ENCODE results near the gene TRABD2B.
A peak's percentile ranks its signal among the peaks of the same experiment; 100 is the strongest.

The TRABD2B gene

DNA sequence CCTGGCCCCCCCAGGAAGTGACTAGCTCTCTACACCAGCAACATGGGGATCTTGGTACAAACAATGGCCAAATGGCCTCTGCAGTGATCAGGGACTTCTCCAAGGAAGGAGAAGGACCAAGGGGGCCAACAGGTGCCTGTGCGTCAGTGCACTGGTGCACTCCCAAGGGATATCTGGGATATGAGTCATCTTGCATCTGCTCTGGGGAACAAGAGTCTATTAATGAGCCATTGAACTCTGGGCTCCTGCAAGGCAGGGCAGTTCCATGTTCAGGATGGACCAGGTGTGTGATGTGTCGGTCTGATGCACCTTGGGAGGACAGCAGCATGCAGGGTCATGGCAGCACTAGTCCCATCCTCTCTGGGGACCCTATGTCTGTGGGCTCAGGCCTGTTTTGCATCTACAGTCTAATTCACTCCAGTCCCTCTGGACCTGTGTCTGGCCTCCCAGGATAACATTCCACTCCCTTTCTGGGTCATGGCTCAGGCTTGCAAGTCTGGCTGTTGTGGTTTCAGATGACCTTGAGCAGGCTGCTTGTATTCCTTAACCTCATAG is 125.3 kb downstream of the TRABD2B start:
- DNase-seq, result no peak

DNA sequence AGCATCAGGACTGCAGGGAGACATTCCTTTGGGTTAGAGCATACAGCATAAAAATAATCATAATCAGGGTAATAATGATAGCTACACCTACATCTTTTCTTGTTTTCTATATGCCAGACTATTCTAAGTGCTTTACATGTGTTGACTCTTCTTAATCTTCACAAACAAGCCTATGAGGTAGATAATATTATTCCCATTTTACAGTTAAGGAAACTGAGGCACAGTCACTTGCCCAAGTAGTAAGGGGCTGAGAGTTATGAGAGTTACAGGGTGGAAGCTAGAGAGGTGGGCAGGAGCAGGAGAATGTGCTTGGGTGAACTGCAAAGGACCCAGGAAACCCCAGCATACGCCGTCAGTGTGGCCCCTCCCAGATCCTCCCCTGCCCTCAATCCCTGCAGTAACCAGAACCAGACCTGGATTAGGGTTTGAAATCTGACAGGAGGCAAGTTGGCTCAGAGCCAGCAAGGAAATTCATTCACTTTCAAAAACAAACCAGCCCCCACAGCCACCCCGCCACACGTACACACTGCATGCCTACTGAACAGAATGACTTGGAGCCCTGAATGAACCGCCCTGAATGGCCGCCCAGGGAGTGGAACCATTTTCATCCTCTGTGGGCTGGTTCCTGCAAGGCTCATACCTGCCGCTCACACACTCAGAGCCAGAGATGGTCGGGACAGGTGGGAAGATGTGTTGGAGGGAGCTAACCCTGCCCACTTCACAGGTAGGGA is 126.1 kb downstream of the TRABD2B start:
- no peak for DNase-seq

DNA sequence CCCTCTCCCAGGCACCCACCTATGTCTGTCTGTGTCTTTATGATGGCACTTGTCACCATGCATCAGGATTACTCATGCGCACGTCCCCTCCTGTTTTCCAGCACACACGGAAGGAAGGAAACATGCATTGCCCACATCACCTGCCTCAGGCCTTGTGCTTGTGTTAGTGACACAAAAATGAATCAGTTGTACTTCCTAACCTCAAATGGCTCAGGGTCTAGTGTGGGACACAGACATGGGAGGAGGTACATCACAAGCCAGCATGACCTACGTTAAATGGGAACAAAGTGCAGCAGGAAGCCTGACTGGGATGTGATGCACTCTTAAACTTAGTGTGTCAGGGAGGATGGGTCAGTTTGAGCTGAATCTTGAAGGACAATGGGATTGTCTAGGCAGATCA is 126.7 kb downstream of the TRABD2B start:
- DNase-seq, result no peak

DNA sequence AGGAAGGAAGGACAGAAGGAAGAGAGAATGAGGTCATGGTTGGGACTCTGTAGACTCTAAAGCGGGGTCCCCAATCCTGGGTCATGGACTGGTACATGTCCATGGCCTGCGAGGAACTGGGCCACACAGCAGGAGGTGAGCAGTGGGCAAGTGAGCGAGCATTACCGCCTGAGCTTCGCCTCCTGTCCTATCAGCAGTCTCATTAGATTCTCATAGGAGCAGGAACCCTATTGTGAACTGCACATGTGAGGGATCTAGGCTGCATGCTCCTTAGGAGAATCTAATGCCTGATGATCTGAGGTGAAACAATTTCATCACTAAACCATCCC is 128.9 kb downstream of the TRABD2B start:
- DNase-seq, result no peak

DNA sequence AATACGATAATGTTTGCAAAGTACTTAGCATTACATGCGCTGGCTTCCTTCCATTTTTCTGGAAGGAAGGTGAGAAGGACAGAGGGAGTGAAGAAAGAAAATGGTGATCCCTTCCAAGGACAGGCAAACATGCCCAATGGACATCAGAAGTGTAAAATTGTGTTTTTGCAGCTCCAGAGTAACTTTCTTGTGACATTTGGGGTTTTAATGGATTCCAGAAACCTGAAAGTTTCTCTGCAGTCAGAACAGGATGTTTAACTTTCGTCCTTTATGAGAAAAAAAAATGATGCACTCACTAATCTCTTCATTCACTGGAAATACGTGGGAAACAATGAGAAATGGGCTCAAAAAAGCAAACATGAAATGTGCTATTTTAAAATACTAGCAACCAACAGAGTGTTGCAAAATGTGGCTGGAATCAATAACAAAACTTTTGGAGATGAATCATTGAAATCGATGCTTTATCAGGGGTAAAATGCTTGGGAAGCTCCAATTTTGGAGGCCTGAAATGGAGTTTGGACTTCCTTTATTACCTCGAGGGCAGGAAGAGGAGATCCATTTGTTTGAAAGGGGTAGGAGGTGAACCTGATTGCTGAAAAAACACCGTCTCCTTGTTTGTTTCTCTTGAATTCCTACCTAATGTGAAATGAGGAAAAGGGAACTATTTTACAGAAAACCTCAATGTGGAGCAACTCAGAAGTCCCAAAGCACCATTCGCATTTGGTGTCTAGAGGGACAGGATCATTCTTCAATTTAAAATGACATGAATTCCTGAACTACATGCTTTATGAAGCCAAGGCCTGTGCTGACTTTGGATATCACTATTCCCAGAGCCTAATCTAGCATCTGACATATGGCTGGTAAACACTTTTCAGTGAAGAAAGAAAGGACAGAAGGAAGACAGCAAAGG is 129.5 kb downstream of the TRABD2B start:
- no peak for DNase-seq

DNA sequence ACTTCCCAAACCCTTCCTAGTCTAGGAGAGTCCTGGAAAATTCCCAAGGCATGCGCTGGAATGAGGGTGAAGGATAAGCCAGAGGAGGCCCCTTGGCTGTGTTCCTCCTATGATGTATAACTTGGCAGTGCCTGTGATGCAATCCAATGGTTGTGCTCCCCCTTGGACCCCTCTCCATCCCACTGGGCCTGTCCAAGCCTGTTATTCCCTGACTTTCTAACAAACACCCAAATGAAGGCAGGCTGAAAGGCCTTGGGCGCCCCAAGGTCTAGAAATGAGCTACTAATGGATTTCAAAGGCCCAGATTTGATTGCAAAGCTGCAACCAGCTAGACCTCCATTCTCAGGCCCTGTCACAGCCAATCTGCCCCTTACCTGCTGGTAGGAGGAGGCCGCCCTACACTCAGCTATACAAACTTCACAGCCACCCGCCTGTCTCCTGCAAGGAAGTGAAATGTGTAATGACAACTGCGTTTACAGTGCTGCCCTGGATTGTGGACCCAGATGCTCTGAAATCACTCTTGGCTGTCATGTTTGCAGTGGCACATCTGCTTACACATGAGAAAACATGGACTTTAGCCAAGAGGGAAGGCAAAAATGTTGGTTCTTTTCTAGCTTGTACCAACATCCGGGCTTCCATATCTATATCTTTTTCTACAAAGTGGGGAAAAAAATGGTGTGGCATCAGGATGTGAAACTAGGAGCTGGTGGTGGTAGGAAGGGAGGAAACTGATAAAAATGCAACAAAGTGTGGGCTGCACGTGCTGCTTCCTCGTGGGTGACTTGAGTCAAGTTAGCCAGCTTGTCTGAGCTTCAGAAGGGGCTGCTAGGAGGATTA is 130.4 kb downstream of the TRABD2B start:
- DNase-seq, result no peak

DNA sequence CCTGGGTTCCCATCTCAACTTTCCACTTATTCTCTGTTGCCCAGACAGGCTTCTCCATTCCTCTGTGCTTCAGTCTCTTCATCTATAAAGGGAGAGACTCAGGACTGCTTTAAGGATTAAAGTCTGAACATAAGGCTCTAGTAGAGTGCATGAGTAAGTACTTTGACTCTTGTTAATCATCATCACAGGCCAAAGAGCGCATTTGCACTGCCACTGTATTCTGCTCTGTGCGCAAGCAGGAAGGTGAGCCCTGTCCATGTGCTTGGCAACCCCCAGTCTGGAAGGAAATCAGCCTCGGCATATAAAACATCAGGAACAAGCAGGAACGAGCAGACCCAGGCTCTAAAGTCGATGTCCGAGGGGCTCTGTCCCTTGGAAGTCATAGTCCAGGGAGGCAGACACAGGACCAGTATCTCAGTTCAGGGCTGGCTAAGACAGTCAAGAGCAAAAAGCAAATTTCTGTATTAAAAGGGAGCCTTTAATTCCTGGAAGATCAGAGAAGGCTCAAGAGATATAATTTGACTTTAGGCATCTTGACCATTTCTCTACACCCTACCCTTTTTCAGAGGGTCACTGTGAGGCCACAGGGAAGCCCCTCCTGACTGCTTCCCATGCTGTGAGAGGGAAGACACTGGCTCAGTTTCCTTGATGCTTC is 131.2 kb downstream of the TRABD2B start:
- DNase-seq, result no peak

DNA sequence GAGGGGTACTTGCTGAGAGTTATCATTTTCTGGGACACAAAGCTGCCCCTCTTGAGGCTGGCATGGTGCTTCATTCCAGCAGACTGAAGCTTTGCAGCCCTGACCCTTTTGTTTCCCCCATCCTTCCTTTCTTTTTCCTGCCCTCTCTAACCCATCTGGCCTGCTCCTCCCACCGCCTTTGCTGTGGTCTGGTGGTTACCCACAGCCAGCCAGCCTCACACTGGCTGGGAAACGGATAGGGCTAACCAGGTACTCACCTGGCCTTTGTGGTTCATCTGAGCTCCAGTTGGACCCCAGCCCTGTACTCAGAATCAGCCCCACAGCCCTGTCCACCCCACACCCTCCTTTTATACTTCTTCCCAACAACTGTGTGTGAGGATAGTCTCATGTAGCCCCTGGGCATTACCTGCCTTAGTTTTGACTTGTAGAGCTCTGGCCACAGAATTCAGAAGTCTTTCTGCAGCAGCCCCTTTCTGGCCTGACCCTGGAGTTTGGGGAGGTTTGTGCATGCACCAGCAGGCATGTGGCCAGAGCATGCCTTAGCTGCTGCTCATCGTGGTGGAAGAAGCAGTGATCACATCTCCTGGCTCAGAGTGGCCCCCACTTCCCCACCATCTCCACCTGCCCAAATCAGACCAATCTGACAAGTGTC is 138.0 kb downstream of the TRABD2B start:
- peak; percentile 2 for DNase-seq

DNA sequence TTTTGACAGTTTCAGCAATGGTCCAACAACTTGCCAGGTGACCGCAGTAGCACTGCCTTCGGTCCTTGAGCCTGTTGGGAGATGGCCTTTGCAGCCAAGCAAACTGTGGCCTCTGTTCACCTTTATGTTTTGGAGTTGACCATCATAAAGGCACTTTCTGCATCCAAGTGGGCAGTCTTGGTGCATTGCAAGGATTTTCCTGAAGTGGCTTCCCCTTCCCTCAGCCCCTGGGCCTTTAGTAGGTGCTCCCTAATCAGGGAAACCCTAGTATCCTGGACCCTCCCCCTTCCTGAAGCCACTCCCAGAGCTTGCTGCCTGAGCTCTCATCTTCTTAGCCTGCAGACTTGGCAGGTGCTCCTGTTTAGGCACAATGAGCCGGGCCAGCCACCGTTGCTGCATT is 140.2 kb downstream of the TRABD2B start:
- no peak for DNase-seq

DNA sequence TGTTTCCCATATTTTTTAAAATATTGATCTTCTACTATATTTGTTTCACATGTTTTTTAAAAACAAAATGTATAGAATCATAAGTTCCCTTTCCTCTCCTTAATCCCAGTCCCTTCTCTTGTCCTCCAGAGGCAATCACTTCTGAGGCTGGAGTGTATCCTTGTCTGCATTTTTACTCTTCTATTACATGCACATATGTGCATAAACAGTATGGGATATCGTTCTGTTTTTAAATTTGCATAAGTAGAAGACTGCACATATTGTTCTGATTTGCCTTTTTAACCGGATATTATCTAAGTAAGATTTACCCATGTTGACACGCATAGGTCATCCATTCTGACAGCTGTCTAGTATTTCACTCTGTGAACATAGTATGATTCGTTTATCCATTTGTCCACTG is 142.0 kb downstream of the TRABD2B start:
- no peak for DNase-seq

DNA sequence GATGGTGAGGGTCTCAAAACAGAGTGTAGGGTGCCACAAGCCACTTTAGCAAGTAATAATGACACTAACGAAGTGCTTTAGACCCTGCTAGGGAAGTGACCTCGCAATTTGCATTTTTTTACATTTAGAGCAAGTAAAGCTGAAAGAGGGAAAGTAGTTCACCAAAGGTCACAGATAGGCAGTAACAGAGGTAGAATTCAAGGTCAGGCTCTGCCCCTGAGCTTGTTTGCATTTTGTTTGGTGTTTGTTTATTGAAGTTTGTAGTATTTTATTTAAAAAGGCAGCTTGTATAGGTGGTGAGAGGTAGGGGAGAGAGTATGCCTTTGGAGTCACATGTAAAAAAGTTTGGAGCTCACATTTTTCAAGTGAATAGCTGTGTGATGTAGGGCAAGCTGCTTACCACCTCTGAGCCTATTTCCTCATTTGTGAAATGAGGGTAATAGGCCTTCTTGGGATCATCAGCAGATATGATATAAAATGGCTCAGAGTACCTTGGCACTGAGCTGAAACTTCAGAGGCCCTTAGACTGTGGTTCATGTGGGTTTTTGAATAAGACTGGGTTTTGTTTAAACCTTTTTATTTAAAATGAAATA is 142.5 kb downstream of the TRABD2B start:
- DNase-seq, result no peak

DNA sequence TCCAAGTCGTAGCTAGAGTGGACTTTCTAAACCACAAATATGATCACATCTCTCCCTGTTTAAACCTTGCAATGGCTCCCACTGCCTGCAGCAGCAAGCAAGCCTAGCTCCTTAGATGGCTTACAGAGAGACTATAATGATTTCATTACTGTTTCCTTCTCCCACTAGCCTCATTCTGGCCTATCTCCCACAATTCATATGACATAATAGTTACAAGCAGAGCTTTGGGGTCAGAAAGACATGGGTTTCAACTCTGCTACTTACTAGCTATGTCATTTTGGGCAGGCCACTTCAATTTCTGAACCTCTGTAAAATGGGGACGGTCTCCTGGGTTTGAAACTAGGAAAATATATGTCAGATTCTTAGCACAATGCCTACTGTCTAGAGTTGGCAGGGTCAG is 143.3 kb downstream of the TRABD2B start:
- no peak for DNase-seq

DNA sequence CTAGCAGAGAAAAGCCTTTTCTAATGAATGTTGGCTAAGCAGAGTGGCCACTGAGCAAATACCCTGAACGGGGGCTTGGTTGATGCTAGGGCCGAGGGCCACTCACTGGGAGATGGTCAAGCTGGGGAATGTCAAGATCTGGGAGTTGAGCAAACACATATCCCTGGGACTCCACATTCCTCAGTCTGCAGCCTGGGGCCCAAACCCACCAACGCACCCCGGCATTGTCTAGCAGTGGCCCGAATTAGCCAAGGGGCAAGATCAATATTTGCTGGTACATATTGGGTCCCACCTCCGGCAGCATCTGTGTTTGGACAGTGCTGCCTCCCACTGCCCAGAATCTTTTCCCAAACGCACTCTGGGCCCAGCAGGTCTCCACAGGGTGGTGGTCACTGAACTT is 144.1 kb downstream of the TRABD2B start:
- no peak for DNase-seq

DNA sequence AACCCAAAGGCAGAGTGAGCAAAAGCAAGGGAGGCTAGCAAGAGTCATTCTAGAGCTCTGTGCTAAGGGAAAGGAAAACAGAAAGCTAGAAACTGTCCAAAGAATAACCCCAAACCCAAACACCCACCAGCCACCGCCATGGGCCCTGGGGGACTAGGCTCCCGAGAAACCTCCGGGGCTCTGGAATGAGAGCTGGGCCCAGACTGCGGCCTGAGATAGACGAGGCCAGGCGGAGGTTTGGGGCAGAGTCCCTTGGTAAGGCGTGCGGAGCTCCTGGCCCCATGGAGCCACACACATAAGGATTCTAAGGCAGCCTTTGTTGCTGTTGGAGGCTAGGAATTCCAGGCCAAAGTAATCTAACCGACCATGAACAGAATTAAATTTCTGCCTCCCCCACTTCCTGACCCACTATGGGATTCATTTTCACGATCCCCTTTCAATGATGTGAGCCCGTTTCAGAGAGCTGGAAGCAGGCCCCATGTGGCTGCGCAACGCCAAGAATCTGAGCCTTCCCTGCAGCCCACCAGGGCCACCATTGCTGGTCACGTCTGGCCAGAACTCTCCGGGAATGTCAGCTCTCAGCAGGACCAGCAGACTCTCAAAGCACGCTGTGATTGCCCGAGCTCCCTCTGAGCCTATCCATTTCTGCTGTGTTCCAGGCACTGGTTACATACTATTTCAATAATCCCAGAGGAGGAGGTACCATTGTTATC is 145.0 kb downstream of the TRABD2B start:
- DNase-seq, result no peak

DNA sequence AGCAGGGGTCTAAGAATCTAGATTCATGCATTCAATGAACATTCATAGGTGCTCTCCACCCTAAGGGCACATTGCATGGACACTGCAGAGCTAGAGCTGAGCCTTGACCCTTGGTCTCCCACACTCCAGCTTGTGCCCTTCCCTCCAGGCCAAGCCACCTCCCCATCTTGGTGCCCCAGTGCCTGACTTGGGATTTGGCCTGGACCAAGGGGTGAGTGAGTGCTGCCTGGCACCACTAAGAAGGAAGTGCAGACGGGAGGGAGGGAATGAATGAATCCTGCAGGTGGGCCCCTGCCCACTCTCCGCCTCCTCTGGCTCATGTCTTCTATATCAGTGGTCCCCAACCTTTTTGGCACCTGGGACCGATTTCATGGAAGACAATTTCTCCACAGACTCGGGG is 146.7 kb downstream of the TRABD2B start:
- DNase-seq, result no peak

DNA sequence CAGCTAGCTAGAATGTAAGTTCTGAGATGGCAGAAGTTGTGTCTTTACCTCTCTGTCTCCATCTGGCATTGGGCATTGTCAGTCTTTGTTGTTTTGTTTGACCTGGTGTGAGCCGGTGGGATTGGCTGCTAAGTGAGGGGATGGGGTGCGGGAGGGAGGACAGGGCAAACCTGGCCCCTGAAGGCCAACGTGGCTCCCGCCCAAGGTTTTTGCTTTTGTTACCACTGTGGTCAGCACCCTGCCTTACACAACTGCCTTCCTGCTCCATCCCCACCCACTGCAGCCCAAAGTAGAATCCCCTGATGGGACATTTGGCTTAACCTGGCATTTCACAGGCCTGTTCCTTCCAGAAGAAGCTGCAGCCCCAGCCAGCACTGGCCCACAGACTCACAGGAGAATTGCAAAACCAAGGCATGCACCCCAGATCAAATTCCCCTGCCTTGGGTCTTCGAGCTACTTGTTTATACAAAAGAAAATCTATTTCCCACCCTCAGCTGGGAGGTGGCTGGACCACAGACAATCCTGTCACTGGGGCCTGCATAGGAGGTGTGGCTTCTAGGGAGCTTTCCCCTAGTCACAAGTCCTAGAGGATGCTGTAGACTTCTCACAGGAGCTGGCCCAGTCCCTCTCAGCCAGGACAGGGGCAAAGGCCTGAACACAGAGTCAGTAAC is 147.5 kb downstream of the TRABD2B start:
- no peak for DNase-seq

DNA sequence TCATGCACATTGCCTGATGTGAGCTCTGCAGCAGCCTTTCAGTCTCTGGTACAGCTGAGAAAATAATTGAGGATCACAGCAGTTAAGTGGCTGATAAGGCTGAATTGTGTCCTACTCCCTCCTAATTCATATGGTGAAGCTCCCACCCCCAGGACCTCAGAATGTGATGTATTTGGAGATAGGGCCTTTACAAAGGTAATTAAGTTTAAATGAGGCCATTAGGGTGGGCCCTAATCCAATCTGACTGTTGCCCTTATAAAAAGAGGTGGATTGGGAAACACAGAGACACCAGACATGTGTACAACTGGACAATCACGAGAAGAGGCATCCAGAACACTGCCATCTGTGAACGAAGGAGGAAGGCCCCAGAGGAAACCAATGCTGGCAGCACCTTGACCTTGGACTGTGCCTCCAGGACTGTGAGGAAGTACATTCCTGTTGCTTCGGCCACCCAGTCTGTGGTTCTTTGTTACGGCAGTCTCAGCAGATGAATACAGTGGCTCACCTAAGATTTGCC is 148.1 kb downstream of the TRABD2B start:
- no peak for DNase-seq

DNA sequence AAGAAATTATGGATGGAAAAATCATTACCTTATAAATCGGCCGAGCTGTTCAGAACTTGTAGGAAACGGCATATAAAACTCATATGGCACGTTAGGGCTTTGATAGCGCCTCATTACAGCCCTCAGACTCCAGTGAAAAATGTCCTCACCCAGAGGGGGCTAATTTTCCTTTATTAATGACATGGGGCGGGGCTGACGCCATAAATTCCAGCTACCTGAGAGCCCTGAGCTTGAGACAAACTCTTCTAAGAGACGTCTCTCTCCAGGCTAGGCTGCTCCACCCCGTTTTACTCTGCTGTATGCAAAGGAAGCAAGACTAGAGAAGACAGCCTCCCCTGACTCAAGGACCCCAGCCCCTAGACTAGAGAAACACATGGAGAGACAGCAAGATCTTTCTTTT is 149.4 kb downstream of the TRABD2B start:
- no peak for DNase-seq

DNA sequence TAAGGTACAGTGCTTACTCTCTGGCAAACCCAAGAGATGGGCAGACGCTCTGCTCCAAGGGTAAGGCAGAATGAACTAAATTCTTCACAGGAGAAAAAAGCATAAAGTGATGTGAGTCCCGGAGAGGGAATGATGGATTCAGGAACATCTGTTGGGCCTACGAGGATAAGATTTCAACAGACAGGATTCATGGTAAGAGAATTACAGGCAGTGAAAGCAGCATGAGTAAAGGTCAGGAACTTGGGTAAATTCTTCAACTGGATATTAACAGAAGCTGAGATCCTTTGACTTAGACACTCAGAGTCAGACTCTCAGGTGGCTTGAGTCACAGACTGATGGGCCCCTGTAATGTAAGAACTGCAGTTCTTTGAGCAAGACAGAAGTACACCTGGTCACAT is 152.6 kb downstream of the TRABD2B start:
- no peak for DNase-seq

Data from activated CD4-positive, alpha-beta T cell treated with anti-CD3 and anti-CD28 coated beads for 48 hours (primary cell).